Stimulated activated CD8-positive, alpha-beta memory T cell treated with anti-CD3 and anti-CD28 coated beads, Interleukin-7, amount 100 ng/mL, for 24 hours (primary cell): ENCODE results near the gene FASTKD3.
"Not testable (repeated sequence)": the region's sequence is repeated elsewhere in the genome, so short reads cannot be mapped to it uniquely, and the experiment has no call there.

Experiments used
- DNase-seq: peaks from one replicate; pipeline ENCODE4 v3.0.0-alpha.2; 2020; ENCODE audit warnings: low read depth

FASTKD3 gene, protein sequence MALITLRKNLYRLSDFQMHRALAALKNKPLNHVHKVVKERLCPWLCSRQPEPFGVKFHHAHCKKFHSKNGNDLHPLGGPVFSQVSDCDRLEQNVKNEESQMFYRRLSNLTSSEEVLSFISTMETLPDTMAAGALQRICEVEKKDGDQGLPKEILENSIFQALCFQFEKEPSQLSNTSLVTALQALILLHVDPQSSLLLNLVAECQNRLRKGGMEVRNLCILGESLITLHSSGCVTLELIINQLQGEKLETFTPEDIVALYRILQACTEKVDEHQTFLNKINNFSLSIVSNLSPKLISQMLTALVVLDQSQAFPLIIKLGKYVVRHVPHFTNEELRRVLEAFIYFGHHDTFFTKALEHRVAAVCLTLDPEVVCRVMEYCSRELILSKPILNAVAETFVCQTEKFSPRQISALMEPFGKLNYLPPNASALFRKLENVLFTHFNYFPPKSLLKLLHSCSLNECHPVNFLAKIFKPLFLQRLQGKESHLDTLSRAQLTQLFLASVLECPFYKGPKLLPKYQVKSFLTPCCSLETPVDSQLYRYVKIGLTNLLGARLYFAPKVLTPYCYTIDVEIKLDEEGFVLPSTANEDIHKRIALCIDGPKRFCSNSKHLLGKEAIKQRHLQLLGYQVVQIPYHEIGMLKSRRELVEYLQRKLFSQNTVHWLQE

DNA sequence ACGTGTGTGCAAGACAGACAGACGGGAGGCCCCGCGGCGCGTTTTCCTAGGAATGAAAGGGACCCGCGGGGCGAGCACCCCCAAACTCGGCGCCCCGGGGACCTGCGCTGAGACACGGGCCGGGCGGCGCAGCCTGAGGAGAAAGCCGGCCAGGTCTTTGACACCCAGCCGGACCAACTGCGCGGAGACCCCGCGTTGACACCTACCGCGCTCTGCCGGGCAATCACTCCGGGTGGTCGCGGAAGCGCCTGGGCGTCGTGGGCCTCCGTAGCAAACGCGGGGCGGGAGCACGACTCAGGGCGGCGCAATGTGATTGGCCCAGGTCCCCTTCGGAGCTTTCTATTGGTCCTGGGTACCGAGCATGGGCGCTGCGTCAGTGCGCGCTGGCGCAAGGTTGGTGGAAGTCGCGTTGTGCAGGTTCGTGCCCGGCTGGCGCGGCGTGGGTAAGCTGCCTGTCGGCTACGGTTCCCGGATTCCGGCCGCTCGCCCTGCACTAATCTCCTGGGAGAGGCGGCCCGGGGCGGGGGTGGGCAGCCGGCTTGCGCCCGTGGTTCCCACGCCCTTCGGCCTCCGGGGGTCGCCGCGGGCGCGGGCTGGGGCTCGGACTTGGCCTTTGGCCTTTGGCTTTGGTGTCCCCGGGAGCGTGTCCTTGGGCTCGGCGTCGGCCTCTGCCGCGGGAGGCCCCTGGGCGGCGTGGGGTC, at the start of gene FASTKD3, which contains the start of gene MTRR:
FASTKD3 (minus strand) TSS at position 259 of the 701 bp plus-strand sequence. CDS start 948 bp downstream, outside the sequence.
MTRR (plus strand) TSS at position 376 of the 701 bp plus-strand sequence. CDS start 1,647 bp downstream, outside the sequence.
- DNase-seq = peak; percentile 76

DNA sequence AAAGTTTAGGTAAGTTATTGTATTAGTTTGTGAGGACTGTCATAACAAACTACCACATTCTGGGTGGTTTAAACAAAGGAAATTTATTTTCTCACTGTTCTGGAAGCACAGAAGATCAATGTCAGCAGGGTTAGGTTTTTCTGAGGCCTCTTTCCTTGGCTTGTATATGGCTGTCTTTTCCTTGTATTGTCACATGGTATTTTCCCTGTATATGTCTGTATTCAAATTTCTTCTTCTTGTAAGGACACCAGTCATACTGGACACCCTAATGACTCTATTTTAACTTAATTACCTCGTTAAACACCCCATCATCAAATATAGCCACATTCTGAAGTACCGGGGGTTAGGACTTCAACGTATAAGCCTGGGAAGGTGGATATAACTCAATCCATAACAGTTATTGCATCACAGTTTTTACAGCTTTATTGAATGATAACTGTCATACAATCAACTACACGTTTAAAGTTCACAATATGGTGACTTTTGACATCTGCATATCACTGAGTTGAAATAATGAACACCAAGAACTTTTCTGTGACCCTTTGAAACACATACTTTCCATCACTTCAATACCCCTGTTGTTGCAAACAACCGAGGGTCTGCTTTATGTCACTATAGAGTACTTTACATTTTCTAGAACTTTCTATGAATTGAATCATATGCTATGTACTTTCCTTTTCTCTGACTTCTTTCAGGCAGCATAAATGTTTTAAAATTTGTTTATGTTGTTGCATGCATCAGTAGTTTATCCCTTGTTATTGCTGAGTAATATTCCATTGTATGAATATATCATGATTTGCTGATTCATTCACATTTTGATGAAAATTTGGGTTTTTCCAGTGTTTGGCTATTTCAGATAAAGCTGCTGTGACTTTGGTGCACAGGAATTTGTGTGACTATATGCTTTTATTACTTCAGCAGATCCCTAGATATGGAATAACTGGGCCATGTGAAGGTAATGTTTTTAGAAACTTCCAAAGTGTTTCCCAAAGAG, 48.6 kb upstream of the FASTKD3 start:
- no peak for DNase-seq

DNA sequence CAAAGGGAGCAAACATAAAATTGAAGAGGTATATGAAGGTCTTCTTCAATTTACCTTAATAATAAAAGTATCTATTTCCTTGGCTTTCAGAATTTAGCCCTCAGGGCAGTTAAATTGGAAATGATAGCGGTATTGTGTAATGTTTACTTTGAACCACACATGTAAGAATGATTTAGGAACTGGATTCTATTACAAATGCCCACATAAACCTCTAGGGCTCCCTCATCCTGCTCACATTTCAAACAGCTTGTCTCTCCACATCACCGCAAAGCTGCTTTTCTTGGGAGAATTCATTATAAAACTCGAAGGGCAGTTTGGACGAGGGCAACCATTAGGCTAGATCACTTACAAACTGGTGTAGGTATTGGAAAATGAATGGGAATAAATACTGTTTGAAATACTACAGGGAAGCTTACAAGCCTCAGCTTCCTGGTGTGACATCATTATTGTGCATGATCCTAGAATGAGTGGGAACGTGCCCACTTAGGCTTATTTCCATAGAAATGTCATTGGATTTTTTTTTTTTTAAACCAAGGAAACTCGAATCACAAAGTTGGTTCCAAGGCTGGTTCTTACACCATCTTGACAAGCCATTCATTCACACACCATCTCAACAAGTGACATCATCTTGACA, 47.5 kb upstream of the FASTKD3 start:
- no peak for DNase-seq

DNA sequence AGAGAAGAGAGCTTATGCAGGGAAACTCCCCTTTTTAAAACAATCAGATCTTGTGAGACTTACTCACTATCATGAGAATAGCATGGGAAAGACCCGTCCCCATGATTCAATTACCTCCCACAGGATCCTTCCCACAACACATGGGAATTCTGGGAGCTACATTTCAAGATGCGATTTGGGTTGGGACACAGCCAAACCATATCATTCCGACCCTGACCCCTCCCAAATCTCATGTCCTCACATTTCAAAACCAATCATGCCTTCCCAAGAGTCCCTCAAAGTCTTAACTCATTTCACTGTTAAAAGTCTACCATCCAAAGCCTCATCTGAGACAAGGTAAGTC, 42.6 kb upstream of the FASTKD3 start:
- DNase-seq = not testable (repeated sequence)

DNA sequence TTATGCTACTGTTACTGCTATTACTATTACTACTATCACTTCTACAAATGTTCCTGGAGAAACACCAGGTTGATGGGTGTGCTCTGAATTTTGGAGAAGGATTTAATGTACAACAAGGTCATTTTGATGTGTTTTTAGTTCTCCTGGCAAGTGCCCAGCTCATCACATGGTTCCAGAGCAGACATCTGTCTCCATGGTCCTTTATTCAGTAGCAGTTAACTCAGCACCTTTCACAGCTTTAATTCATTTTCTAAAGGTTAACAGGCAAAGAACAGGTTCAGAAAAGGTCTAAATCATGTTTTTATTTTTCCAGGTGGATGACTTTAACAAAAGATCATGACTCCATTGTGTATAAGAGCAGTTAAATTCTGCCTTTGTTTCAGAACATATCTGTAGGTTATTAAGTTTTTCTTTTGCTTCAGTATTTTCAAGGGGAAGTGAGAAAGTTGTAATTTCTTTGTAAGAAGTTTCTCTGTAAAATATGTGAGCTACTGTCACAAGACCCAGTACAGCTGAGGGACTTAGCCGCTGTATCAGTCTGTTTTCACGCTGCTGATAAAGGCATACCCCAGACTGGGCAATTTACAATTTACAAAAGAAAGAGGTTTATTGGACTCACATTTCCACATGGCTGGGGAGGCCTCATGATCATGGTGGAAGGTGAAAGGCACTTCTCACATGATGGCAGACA, 42.1 kb upstream of the FASTKD3 start:
- no peak for DNase-seq

DNA sequence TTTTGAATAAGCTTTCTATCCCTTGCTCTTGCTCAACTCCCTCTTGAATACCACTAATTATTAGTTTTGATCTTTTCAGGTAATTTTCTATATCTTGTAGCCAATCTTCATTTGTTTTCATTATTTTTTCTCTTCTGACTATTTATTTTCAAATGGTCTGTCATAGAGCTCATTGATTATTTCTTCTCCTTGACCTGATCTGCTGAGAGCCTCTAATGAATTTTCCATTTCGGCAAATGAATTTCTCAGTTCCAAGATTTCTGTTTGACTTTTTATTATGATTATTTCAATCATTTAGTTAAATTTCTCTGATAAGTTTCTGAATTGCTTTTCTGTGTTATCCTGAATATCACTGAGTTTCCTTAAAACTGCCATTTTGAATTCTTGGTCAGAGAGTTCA, 39.5 kb upstream of the FASTKD3 start:
- DNase-seq = no peak

DNA sequence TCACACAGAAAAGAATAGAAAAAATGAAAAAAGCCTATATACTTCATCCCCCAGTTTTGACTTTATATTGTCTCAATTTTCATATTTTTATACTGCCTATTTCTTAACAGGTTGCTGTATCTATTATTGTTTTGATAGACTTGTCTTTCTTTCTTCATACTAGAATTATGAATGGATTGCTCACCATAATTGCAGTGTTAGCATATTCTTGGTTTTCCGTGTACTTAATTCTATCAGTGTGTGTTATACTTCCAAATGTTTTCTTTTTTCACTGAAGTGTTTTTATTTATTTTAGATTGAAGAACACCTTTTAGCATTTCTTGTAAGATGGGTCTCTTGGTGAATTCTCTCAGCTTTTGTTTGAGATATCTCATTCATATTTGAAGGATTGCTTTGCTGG, 38.8 kb upstream of the FASTKD3 start:
- no peak for DNase-seq

DNA sequence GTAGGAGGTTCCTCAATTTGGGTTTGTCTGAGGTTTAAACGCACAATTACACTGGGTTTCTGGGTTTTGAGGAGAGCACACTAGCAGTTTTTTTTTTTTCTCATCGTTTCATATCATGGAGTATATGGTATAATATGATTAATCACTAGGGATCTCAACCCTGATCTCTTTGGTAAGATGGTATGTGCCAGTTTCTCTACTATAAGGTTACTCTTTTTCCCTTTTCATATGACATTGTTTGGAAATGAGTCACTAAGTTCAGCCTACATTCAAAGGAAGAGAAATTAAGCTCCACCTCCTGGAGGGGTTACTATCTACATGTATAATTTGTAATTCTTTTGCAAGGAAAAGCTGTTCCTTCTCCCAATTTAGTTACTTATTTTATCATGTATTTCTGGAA, 35.3 kb upstream of the FASTKD3 start:
- DNase-seq = no peak

DNA sequence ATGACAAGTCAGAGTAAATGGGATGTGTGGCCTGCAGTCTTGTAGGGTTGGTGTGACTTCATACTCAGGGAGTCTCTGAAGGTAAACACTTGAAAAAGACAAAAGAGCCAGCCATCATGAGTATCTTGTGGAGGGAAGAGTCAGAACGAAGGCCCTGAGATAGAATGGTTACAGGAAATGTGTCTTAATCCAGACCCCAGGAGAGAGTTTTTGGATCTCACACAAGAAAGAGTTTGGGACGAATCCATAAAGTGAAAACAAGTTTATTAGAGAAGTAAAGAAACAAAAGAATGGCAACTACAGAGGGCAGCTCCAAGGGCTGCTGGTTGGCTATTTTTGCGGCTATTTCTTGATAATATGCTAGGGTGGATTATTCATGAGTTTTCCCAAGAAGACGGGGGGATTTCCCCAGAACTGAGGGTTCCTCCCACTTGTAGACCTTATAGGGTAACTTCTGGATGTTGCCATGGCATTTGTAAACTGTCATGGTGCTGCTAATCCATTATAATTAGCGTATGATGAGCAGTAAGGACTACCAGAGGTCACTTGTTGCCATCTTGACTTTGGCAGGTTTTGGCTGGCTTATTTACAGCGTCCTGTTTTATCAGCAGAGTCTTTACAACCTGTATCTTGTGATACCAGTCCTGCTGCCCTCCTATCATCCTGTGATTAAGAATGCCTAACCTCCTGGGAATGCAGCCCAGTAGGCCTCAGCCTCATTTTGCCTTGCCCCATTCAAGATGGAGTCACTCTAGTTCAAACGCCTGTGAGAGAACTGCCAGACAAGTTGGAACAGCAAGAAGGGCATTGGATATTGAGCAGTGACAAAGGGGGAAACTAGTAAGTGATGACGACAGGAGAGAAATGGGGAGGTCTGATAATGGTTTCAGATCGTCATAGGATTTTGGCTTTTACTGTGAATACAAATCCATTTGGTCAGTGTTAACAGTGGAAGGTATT, 34.1 kb upstream of the FASTKD3 start:
- DNase-seq = no peak

DNA sequence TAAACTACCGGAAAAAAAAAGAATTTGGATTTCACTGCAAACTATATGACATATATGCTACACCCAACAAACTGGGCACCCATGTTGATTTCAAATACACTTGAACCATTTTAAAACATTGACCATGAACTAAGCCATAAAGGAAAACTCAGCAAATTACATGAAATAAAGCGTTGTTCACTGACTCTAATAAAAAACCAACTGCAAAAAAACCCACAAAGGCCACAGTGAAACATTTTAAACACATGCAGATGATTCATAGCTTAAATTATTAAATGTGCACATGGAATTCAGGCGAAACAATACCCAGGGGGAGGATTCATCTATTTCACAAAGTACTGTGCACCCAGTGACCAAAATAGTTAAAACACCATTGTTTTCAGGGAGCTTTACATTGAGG, 33.4 kb upstream of the FASTKD3 start:
- no peak for DNase-seq

DNA sequence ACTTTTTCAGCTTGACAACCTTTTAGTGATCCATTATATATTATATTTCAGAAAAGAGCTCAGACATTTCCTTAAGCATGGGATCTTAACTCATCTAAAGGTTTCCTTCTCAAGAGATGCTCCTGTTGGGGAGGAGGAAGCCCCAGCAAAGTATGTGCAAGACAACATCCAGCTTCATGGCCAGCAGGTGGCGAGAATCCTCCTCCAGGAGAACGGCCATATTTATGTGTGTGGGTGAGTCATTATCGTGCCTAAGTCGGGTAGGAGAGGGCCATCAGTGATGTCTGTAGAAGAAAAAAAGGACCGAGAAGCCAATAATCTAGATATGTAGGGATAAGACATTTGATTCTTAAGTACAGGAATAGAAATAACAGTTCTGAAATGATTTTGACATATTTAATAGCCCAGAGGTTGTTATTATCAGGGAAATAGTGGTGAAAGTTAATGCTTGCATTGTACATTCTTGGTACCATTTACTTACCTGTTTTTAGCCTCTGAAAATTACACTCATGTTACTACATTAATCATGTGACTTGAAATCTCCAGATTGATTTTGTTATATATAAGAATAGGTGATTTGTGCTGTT, 28.3 kb upstream of the FASTKD3 start:
- DNase-seq = no peak

DNA sequence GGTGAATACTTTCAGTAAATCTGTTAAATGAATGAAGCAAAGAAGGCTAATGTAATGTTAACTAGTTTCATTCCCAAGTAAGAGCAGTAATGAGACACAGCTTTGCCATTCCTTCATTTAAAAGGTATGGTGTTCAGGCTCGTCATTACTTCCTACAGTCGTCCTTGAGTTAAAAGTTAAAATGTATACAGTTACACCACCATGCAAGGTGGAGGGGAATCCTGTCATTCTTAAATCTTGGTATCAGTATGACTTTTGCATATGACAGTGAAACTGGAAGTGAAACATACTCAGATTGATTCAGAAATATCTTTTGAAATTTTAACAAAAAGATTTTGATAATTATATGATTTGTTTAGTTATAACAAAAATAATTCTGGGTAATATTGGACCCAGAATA, 26.0 kb upstream of the FASTKD3 start:
- no peak for DNase-seq

DNA sequence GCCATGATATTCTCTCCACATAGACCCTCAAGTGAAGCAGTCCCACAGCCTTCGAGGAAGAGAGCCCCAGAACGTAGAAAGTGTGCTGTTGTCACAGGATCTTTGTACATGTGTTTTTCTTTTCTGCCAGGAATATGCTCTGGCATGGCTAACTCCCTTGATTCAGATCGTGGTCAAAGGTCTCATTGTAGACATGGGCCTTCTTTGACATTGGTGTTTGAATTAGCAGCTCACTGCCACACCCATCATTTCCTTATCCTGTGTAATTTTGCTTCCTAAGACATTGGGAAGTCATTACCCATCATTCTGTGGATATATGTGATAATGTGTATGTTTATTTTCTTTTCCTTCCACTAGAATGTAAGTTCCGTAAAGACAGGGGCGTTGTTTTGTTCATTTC, 25.6 kb upstream of the FASTKD3 start:
- DNase-seq = no peak

DNA sequence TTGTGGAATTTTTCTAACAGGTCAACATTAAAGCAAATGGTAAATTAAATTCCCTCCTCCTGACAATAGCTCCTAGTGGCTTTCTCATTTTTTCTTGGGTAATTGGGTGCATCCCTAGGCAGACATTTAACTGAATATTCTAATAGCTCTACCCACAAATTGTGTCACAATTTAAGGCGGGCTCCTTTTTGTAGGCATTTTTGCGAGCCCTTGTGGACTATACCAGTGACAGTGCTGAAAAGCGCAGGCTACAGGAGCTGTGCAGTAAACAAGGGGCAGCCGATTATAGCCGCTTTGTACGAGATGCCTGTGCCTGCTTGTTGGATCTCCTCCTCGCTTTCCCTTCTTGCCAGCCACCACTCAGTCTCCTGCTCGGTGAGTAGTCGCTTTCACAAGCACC, 20.1 kb upstream of the FASTKD3 start:
- DNase-seq = no peak

DNA sequence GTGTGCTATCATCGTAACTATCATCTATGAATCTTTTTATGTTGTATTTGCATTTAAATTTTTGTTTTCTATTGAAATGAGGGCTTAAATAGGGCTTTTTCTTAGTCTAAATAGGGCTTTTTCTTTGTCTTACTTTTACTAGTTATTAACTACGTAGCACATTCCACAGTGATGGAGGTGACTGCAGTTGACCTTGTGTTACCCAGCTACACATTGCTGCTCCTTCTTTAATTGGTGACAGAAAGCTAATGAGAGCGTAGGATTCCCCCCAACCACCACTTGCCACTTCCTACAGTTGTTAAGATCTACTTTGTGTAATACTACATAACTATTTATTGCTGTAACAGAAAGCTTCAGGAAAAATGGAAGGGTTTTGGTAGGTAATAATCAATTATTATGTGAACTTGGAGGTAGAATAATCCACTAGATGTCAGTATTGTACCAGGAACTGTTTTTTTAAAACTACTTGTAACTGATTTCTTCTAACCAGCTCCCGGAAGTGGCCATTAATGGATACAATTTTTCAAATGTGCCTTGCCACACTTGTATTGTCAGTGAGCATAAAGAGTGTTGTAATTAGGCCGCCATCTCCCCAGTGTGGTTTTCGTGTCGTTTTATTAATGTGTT, 18.1 kb upstream of the FASTKD3 start:
- DNase-seq = no peak

DNA sequence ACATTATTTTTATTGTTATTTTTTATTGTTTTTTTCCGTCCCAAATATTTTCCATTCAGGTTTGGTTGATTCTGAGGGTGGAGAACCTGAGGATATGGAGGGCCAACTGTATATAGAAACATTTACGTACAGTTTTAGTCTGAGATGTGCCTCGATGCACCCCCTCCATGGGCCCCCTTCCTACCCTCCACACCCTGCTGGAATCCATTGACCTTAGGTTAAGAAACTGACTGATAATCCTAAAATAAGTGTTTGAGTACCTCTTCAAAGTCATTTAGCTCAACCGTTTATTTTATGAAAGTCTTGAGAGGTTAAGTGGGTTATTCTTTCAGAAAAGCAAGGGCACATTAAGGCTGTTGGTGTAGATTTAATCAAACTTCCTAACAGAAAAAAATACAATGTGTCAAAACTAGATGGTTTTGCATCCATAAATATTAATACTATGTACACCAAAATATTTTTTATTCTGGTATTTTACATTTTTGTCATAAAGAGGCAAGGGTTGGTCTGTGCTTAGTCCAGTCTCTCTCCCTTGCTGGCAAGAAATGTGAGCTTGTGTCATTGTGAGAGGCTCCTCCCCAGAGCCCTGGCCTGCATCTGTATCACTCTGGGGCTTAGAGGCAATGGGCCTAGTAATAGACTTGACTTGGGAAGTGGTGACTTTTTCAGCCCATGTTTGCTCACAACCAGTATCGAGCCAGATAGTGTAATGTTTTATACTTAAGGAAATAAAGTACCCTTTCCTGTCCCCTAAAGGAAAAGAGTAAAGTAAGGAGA, 15.8 kb upstream of the FASTKD3 start:
- no peak for DNase-seq

DNA sequence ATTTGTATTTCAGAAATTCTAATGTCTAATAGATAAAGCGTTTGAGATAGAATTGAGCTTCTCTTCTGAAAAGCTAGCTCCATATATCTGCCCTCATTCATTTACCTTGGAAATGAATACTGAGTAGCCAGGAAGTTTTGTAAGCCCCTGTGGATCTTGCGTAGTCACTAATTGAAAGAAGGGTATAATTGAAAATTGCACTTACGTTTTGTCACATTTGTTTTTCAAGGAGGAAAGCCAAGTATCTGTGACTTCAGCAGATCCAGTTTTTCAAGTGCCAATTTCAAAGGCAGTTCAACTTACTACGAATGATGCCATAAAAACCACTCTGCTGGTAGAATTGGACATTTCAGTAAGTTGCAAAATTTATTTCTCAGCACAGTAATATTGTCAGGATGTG, 14.1 kb upstream of the FASTKD3 start:
- DNase-seq = no peak

DNA sequence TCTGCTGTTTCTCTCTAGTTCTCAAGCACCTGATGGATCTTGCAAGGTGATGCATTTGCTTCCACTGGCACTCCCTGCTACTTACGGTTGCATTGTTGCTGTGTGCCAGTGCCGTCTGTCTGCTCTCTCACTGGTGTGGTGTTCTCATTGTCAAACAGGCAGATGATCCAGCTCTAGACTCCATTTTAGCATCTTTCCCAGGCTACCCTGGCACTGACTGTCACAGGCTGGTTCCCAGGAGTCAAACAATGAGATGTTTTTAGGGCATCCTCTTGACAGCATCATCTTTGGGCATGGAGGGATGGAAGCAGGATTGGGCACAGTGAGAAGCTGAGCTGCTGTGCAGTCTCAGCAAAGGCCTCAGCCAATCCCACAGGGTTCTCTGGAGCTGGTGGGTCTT, 13.0 kb upstream of the FASTKD3 start:
- no peak for DNase-seq
